MCF 10A (cell line): ENCODE results near the gene TMEM129. TPM values are rescaled to one million over a fixed set of nuclear protein-coding genes. Genes with fewer than 3 reads are reported as not detected.

Experiments
- BruUV-seq: library from RNA; stranded (reverse); fragments of 400-500 nt; replicated peaks from 2 replicates; lab custom pipeline; 2021; lab: Mats Ljungman, UMichigan
- CTCF ChIA-PET: fragments of 300-600 bp; sonication (Branson Sonifier 250); formaldehyde crosslinking; extraction: SDS; loops from one replicate; lab custom pipeline; 2021; ENCODE audit warnings: antibody characterized with exemption, inconsistent platforms; lab: Yijun Ruan, JAX
- POLR2A ChIA-PET: fragments of 300-600, 350-650 bp; sonication (Branson Sonifier 250); formaldehyde crosslinking; extraction: SDS; loops from one replicate; lab custom pipeline; 2020; ENCODE audit warnings: antibody characterized with exemption, inconsistent platforms; lab: Yijun Ruan, JAX
- DNase-seq: peaks from one replicate; pipeline ENCODE4 v3.0.0-alpha.2; 2018; ENCODE audit not compliant: unreplicated experiment
- H3K27ac Mint-ChIP-seq: one replicate; pipeline ENCODE4 v1.8.0; 2022; ENCODE audit warnings: mild to moderate bottlenecking, low read depth, mixed read lengths; ENCODE audit not compliant: unreplicated experiment
- H3K27me3 Mint-ChIP-seq: one replicate; pipeline ENCODE4 v1.8.0; 2022; ENCODE audit warnings: mixed read lengths; ENCODE audit not compliant: insufficient read depth, unreplicated experiment
- H3K36me3 Mint-ChIP-seq: one replicate; pipeline ENCODE4 v1.8.0; 2022; ENCODE audit warnings: mild to moderate bottlenecking, moderate library complexity, mixed read lengths; ENCODE audit not compliant: insufficient read depth, unreplicated experiment
- H3K4me1 Mint-ChIP-seq: one replicate; pipeline ENCODE4 v1.8.0; 2022; ENCODE audit warnings: mixed read lengths; ENCODE audit not compliant: insufficient read depth, unreplicated experiment
- H3K4me3 Mint-ChIP-seq: one replicate; pipeline ENCODE4 v1.8.0; 2022; ENCODE audit warnings: mild to moderate bottlenecking, moderate library complexity, mixed read lengths; ENCODE audit not compliant: unreplicated experiment
- H3K9me3 Mint-ChIP-seq: one replicate; pipeline ENCODE4 v1.8.0; 2022; ENCODE audit warnings: mixed read lengths; ENCODE audit not compliant: unreplicated experiment
- intact Hi-C: fragments of 100-400 bp; cut with micrococcal nuclease; formaldehyde crosslinking; loops from 2 replicates; pipeline ENCODE4 v1.14.1; 2022
- total RNA-seq: library from RNA; stranded (reverse); gene quantifications from 2 replicates; pipeline ENCODE4 v1.2.3, GENCODE V29; 2022
- TF ChIP-seq, protein P1 (sequence below): fragments of 200-600 bp; IDR thresholded peaks from one replicate; pipeline ENCODE4 v1.8.0; 2022; ENCODE audit warnings: antibody characterized with exemption, mild to moderate bottlenecking; ENCODE audit not compliant: unreplicated experiment

Gene TMEM129
- total RNA-seq, 1 experiment from 2014 or later = 38.3 TPM

DNA sequence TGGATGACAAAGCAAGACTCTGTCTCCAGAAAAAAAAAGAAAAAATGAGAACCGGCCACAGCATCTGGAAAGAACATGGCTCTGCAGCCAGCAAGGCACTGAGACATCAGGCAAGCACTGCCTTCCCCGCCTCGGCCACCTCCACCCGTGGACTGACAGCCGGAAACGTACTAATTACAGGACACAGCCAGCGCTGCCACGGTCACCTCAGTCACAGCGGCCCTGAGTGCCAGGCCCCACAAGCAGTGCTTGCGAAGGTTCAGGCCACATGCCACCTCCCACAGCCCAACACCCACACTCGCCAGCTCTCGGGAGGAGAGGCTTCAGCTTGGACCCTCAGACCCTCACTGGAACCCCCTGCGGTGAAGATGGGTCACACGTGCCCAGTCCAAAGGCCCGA is 53.9 kb downstream of the TMEM129 start:
- no peak for DNase-seq
- ChIA-PET CTCF (interaction anchor here (0.6 kb wide), 1 partner anchor 287 kb away, joined by 3 read pairs; no protein-coding TSS in a partner anchor), POLR2A (no interaction called here)
- Mint-ChIP-seq H3K4me1 (no peaks in the 10 kb centered on the region), H3K27me3 (no peaks in the 10 kb centered on the region), H3K4me3 (no peak overlapping the region), H3K27ac (no peak overlapping the region), H3K36me3 (peaks cover 6% of the 10 kb centered on the region), H3K9me3 (no peaks in the 10 kb centered on the region)
- intact Hi-C loops = no loop called here
- TF ChIP-seq, protein P1, sequence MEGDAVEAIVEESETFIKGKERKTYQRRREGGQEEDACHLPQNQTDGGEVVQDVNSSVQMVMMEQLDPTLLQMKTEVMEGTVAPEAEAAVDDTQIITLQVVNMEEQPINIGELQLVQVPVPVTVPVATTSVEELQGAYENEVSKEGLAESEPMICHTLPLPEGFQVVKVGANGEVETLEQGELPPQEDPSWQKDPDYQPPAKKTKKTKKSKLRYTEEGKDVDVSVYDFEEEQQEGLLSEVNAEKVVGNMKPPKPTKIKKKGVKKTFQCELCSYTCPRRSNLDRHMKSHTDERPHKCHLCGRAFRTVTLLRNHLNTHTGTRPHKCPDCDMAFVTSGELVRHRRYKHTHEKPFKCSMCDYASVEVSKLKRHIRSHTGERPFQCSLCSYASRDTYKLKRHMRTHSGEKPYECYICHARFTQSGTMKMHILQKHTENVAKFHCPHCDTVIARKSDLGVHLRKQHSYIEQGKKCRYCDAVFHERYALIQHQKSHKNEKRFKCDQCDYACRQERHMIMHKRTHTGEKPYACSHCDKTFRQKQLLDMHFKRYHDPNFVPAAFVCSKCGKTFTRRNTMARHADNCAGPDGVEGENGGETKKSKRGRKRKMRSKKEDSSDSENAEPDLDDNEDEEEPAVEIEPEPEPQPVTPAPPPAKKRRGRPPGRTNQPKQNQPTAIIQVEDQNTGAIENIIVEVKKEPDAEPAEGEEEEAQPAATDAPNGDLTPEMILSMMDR = no peak
- no TSS peak for BruUV-seq

DNA sequence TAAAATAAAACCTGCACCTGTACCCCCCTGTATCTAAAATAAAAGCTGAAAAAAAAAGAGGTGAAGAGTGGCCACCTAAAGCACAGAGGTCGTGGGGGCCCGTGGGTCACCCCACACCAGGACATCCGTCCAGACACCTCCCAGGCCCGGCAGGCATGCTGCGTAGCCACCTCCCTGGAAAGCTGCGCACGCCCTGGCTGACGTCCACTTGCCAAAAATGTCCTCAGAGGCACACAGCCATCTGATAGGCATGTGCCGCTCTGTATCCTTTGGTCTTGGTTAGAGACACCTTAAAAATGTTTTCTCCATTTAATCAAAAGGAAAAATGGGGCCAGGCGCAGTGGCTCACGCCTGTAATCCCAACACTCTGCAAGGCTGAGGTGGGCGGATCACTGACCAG is 54.7 kb downstream of the TMEM129 start:
- ChIA-PET POLR2A (no interaction called here), CTCF (interaction anchor here (0.6 kb wide), 1 partner anchor 512 kb away, joined by 3 read pairs; no protein-coding TSS in a partner anchor)
- Mint-ChIP-seq H3K4me3 (no peak overlapping the region), H3K9me3 (no peaks in the 10 kb centered on the region), H3K36me3 (peaks cover 12% of the 10 kb centered on the region), H3K27ac (no peak overlapping the region), H3K4me1 (no peaks in the 10 kb centered on the region), H3K27me3 (no peaks in the 10 kb centered on the region)
- TF ChIP-seq, protein P1 = no peak
- DNase-seq = peak; percentile 50
- intact Hi-C loops = no loop called here
- BruUV-seq = no TSS peak

Other genes starting within 250 kb of the TMEM129 start
- gene FAM53A, start 37.0 kb downstream of the TMEM129 start, total RNA-seq = 5.0 and 6.6 TPM in 2 replicates
- 37.1 and 43.5 TPM in 2 replicates for gene SLBP, start 9.0 kb downstream of the TMEM129 start, total RNA-seq
- 53.0 and 69.8 TPM in 2 replicates for gene TACC3, start 198 bp upstream of the TMEM129 start, total RNA-seq
- gene FGFR3, start 72.0 kb upstream of the TMEM129 start, total RNA-seq = 2.5 and 6.5 TPM in 2 replicates
- gene LETM1, start 134.8 kb upstream of the TMEM129 start, total RNA-seq = 85.0 and 86.3 TPM in 2 replicates
- 100 and 109 TPM in 2 replicates for gene NSD2, start 150.1 kb upstream of the TMEM129 start, total RNA-seq